ENCODE measurements around the gene PARG. TPM values are rescaled to one million over a fixed set of nuclear protein-coding genes. Genes with fewer than 3 reads are reported as not detected.

The PARG gene
- total RNA-seq, 1 donor from 2014 or later = 23.6 TPM

DNA sequence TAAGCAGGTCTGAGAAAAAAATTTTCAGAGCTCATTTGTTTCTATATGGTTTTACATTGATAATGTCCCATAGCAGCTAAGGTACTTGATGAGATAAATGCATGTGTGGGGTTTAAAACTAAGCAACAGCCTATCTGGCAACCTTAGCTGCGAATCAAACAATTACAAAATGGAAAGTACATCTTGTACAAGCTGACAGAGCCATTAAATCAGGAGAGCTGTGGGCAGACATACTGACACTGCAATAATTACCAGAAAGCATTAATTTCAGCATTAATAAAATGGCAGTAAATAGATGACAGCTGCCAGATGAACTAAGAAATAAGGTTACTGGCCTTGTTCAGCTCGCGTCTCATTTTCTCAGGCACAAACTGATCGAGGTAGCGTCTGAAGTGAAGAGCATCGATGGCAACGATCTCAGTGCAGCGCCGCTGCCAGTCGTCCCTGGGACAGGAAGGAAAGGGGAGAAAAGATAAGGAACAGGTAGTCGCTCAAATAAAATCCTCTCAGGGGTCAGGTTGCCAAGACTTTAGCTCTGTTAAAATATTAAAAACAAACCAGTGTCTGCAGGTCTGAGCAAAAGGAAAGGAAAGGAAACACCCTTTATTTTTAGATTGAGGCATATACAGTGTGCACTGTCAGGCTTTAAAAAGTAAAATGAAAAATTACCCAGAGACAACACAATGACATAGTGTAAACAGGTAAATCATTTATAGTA, 100.1 kb downstream of the PARG start:
- Histone ChIP-seq H3K36me3 (peaks cover 0 to 15% of the 10 kb centered on the region in 2 donors), H3K27me3 (no peaks in the 10 kb centered on the region), H3K9me3 (no peaks in the 10 kb centered on the region), H3K4me3 (no peak overlapping the region), H3K27ac (no peak overlapping the region), H3K4me1 (no peaks in the 10 kb centered on the region)
- DNase-seq (ENCODE audit: extremely low spot score in 2 of 2) = no peak
- TF ChIP-seq POLR2A (IDR thresholded peaks at IDR 0.05) (no peak), CTCF (IDR thresholded peaks at IDR 0.05) (no peak), POLR2AphosphoS5 (IDR thresholded peaks at IDR 0.05; ENCODE audit: insufficient read depth in 1 of 2, low read depth in 1 of 2) (no peak)
- intact Hi-C loops (cut with DNase I) = no loop called here

- Histone ChIP-seq H3K36me3 (peaks cover 0 to 10% of the 10 kb centered on the region in 2 donors), H3K4me1 (no peaks in the 10 kb centered on the region), H3K9me3 (no peaks in the 10 kb centered on the region), H3K27ac (no peak overlapping the region), H3K27me3 (no peaks in the 10 kb centered on the region), H3K4me3 (no peak overlapping the region)
- TF ChIP-seq POLR2A (IDR thresholded peaks at IDR 0.05) (no peak), POLR2AphosphoS5 (IDR thresholded peaks at IDR 0.05; ENCODE audit: insufficient read depth in 1 of 2, low read depth in 1 of 2) (no peak), CTCF (IDR thresholded peaks at IDR 0.05) (no peak)
- no peak for DNase-seq (ENCODE audit: extremely low spot score in 2 of 2)
- intact Hi-C loops (cut with DNase I) = no loop called here
Measured at GRCh38 chr10:49837685-49838084, 104.1 kb downstream of the PARG start.

DNA sequence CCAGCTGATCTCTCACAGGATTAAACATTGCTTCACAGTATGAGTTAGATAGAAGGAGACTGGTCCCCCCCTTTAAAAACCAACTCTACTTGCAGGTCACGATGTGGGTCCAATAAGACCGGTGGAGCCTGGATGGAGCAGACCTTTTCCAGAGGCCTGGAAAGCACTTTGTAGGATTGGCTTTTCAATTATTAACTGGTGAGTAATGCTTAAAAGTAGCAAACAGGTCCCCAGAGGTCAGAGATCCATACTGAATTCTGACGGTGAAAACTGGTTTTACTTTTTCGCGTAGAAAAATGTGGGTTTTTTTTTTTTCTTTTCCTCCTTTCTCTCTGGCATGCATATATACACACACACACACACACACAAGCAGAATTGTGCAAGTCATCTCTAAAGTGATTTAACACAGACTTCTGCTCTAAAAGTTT, 104.8 kb downstream of the PARG start:
- TF ChIP-seq CTCF (IDR thresholded peaks at IDR 0.05) (no peak), POLR2A (IDR thresholded peaks at IDR 0.05) (no peak), POLR2AphosphoS5 (IDR thresholded peaks at IDR 0.05; ENCODE audit: insufficient read depth in 1 of 2, low read depth in 1 of 2) (no peak)
- peaks cover 0 to 10% of the 10 kb centered on the region in 2 donors for H3K36me3 ChIP-seq
- no peaks in the 10 kb centered on the region for H3K27me3 ChIP-seq

DNA sequence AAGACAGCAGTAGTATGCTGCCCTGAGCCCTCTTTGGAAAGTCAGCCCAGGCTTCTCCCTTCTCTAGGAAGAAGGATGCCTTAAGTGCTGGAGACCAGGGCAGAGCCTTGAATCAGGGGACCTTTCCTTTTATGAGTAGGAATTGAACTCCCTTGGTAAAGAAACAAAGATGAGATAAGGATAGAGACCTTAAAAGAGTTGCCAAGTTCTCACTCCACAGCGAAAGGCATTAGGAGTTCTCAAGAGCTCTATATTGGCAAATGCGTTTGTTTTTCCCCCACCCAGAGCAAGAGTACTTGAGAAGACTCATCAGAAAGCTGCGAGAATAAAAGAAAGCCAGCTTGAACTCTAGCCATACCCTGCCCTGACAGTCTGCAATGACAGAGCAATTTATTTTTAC, 106.9 kb downstream of the PARG start:
- TF ChIP-seq POLR2AphosphoS5 (IDR thresholded peaks at IDR 0.05; ENCODE audit: insufficient read depth in 1 of 2, low read depth in 1 of 2) (no peak), CTCF (IDR thresholded peaks at IDR 0.05) (no peak), POLR2A (IDR thresholded peaks at IDR 0.05) (no peak)
- intact Hi-C loops (cut with DNase I) = no loop called here
- no peaks in the 10 kb centered on the region for H3K9me3 ChIP-seq

More for the DNA sequence above, 104.8 kb downstream of the PARG start:
- Histone ChIP-seq H3K4me1 (no peaks in the 10 kb centered on the region), H3K27ac (no peak overlapping the region), H3K4me3 (no peak overlapping the region), H3K9me3 (no peaks in the 10 kb centered on the region)
- intact Hi-C loops (cut with DNase I) = no loop called here
- no peak for DNase-seq (ENCODE audit: extremely low spot score in 2 of 2)

DNA sequence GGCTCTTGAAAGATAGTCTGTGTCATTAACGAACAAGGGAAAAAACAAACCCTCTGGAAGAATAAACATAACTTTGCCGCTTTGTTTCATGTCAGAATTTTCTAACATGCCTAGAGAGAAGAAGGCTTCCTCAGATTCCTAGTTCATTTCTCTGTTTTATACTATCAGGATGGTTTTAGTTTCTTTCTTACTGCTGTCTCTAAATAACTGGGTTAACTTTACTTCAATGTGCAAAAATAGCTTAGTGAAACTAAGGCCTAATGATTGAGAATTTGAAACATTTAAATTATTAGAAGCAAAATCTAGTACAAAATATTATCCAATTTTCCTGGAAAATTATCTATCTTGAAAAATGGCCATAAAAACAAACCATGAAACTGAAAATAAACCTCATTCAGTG, 107.6 kb downstream of the PARG start:
- no peaks in the 10 kb centered on the region for H3K9me3 ChIP-seq
- H3K27me3 ChIP-seq = no peaks in the 10 kb centered on the region
- H3K4me1 ChIP-seq = no peaks in the 10 kb centered on the region
- no peak for DNase-seq (ENCODE audit: extremely low spot score in 2 of 2)
- TF ChIP-seq POLR2A (IDR thresholded peaks at IDR 0.05) (no peak), POLR2AphosphoS5 (IDR thresholded peaks at IDR 0.05; ENCODE audit: insufficient read depth in 1 of 2, low read depth in 1 of 2) (no peak), CTCF (IDR thresholded peaks at IDR 0.05) (no peak)
- H3K4me3 ChIP-seq = no peak overlapping the region
- intact Hi-C loops (cut with DNase I) = no loop called here
- no peak overlapping the region for H3K27ac ChIP-seq
- H3K36me3 ChIP-seq = no peaks in the 10 kb centered on the region

More for the DNA sequence above, 106.9 kb downstream of the PARG start:
- no peak for DNase-seq (ENCODE audit: extremely low spot score in 2 of 2)
- Histone ChIP-seq H3K4me1 (no peaks in the 10 kb centered on the region), H3K36me3 (no peaks in the 10 kb centered on the region), H3K27me3 (no peaks in the 10 kb centered on the region), H3K4me3 (no peak overlapping the region), H3K27ac (no peak overlapping the region)
